Right lobe of liver (tissue), 6 donors: Measurements from ENCODE around the gene POLR2C. TPM values are rescaled to one million over a fixed set of nuclear protein-coding genes. Genes with fewer than 3 reads are reported as not detected.

Source experiments
- ATAC-seq, 4 donors: fragments of 200-7000 bp; cut with Tn5 transposase; one replicate each; pipeline ENCODE4 v1.9.1; 2020; ENCODE audit warnings: mild to moderate bottlenecking in 4 of 4, moderate library complexity in 4 of 4
- DNase-seq, 3 donors: peaks; one replicate each; pipeline ENCODE4 v3.0.0-alpha.2; 2020
- H3K27ac ChIP-seq, 3 donors: fragments of 200-600 bp; one replicate each; pipeline ENCODE4 v1.8.0; 2022
- H3K27me3 ChIP-seq, 2 donors: fragments of 200-600 bp; one replicate each; pipeline ENCODE4 v1.8.0; 2022
- H3K36me3 ChIP-seq, 4 donors: fragments of 200-600 bp; sonication (generic) in 1 of 4; one replicate each; pipeline versions ENCODE4 v1.5.1 to v1.8.0; 2017 to 2022; ENCODE audit warnings: control low read depth in 1 of 4
- H3K4me1 ChIP-seq, 4 donors: fragments of 200-600 bp; sonication (generic) in 1 of 4; one replicate each; pipeline versions ENCODE4 v1.5.1 to v1.8.0; 2017 to 2022; ENCODE audit warnings: control low read depth in 1 of 4
- H3K4me3 ChIP-seq, 3 donors: fragments of 200-600 bp; one replicate each; pipeline ENCODE4 v1.8.0; 2022
- H3K9me3 ChIP-seq, 4 donors: fragments of 200-600 bp; sonication (generic) in 1 of 4; one replicate each; pipeline versions ENCODE4 v1.5.1 to v1.8.0; 2017 to 2022; ENCODE audit warnings: control low read depth in 1 of 4
- POLR2A ChIP-seq: fragments of 450-650 bp; IDR thresholded peaks from one replicate; pipeline ENCODE4 v1.6.1; 2017; ENCODE audit warnings: antibody characterized with exemption, mild to moderate bottlenecking
- WGBS: methylation state at CpG from one replicate; pipeline ENCODE4 v1.1.6; 2018; ENCODE audit warnings: low coverage, low lambda C conversion rate; ENCODE audit not compliant: insufficient coverage; ENCODE audit errors: missing lambda C conversion rate; 5-methylcytosine and 5-hydroxymethylcytosine counted together
- intact Hi-C, 2 donors: fragments of 100-400 bp; cut with DNase I; formaldehyde crosslinking; loops; one replicate each; pipeline versions ENCODE4 v1.11.2 to v1.14.1; 2022
- total RNA-seq, 6 experiments: library from RNA; depleted of rRNA in 2 of 6; stranded (reverse); fragments of >200 nt in 2 of 6; fragmentation: NEBNext Ultra II Directional in 3 of 6; extraction: Animal tissue kit (Norgen Biotek cat#: 25700) in 3 of 6; gene quantifications; one replicate each; pipeline versions ENCODE4 v1.1.0 to v1.2.4, GENCODE V29; 2016 to 2023
- TF ChIP-seq, protein P1 (sequence below), 4 donors: fragments of 200-600 bp in 3 of 4; fragments of 450-650 bp in 1 of 4; IDR thresholded peaks; one replicate each; pipeline versions ENCODE4 v1.5.1 to v1.8.0; 2016 to 2022; ENCODE audit warnings: antibody characterized with exemption in 4 of 4, mild to moderate bottlenecking in 2 of 4
- donor health status: DM: no; HTN: yes; CAD: no.
- donor health status: DM: no; HTN: no; CAD: no.
- donor health status: DM: no; HTN: no; CAD: no.
- donor health status: DM: no; HTN: yes; CAD: no.
- donor health status: DM: no; HTN: yes; CAD: no.

POLR2C gene
- total RNA-seq, 6 experiments from 2014 or later: 27.7 to 70.2 (median 35.4) TPM

DNA sequence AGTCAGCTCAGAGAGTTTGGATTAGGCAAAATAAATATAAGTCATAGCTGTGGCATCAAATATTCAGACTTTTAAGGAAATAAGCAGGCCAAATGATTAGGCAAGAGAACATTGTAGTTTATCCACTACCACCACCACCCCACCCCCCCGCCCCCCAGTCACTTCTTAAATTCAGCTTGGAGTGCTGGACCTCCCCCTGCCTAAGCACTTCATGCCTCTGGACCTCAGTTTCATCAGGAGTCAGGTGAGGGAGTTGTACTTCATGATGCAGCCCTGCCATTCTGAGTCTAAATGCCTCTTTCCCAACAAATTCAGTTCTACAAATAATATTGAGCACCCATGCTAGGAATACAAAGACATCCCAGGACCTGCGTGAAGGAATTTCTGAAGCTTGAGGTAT lies 2.0 kb downstream of the POLR2C start:
- WGBS: 74% methylated on average over 2 of the region's 2 CpGs
- intact Hi-C loops: loop anchor here in 1 of 2 donors (10.0 kb wide), 1 partner anchor 50 kb away; no protein-coding TSS in a partner anchor
- H3K27me3 ChIP-seq: no peaks in the 10 kb centered on the region
- no peak for ATAC-seq
- peaks cover 0 to 60% (median 19%) of the 10 kb centered on the region in 4 donors for H3K36me3 ChIP-seq
- no peak overlapping the region for H3K27ac ChIP-seq
- no peak overlapping the region for H3K4me3 ChIP-seq
- TF ChIP-seq, protein P1, sequence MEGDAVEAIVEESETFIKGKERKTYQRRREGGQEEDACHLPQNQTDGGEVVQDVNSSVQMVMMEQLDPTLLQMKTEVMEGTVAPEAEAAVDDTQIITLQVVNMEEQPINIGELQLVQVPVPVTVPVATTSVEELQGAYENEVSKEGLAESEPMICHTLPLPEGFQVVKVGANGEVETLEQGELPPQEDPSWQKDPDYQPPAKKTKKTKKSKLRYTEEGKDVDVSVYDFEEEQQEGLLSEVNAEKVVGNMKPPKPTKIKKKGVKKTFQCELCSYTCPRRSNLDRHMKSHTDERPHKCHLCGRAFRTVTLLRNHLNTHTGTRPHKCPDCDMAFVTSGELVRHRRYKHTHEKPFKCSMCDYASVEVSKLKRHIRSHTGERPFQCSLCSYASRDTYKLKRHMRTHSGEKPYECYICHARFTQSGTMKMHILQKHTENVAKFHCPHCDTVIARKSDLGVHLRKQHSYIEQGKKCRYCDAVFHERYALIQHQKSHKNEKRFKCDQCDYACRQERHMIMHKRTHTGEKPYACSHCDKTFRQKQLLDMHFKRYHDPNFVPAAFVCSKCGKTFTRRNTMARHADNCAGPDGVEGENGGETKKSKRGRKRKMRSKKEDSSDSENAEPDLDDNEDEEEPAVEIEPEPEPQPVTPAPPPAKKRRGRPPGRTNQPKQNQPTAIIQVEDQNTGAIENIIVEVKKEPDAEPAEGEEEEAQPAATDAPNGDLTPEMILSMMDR (IDR thresholded peaks at IDR 0.05): no peak
- TF ChIP-seq POLR2A: no peak
- H3K4me1 ChIP-seq: peaks cover 0 to 15% (median 6%) of the 10 kb centered on the region in 4 donors
- DNase-seq: no peak
- no peaks in the 10 kb centered on the region for H3K9me3 ChIP-seq

DNA sequence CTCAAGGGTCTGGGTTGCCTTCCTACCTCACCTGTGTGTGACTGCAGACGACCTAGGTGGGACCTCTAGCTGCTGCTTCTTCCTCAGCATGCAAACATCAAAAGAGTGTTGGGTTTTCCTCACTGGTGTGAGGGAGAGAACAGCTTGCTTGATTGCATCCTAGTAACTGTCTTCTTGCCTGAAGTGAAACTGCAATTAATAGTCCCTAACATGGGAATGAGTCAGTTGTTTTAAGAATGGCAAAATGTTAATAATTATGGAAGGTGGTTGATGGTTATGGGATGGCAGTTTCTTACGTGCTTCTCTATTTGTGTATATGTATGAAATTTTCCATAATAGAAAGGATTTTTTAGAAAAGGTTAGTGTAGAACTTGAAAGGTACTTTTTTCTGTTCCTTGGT lies 5.9 kb downstream of the POLR2C start:
- H3K27ac ChIP-seq: no peak overlapping the region
- H3K9me3 ChIP-seq: no peaks in the 10 kb centered on the region
- ATAC-seq (no peak), DNase-seq (no peak)
- H3K4me1 ChIP-seq: peaks cover 0 to 48% (median 26%) of the 10 kb centered on the region in 4 donors
- WGBS: 71% methylated on average over 1 of the region's 2 CpGs
- H3K36me3 ChIP-seq: peaks cover 0 to 62% (median 32%) of the 10 kb centered on the region in 4 donors
- intact Hi-C loops: loop anchor here in 1 of 2 donors (10.0 kb wide), 1 partner anchor 46 kb away; no protein-coding TSS in a partner anchor
- no peak overlapping the region for H3K4me3 ChIP-seq
- H3K27me3 ChIP-seq: no peaks in the 10 kb centered on the region
- TF ChIP-seq, protein P1 (IDR thresholded peaks at IDR 0.05): no peak
- no peak for TF ChIP-seq POLR2A

DNA sequence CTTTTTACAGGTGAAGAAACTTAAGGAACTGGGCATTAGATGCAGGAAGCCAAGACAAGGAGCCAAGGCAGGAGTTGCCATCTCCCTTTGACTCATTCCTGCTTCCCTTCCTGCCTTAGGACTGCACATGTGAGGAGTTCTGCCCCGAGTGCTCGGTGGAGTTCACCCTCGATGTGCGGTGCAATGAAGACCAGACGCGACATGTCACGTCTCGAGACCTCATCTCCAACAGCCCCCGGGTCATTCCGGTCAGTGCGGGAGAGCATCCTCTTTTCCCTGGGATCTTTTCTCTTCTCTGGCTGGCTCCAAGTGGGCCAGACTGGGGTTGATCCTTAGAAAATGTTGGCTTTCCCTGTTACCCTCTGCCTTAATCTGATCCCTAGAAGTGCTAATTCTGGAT lies 6.6 kb downstream of the POLR2C start:
- no peak overlapping the region for H3K4me3 ChIP-seq
- peaks cover 0 to 42% (median 23%) of the 10 kb centered on the region in 4 donors for H3K4me1 ChIP-seq
- no peak overlapping the region for H3K27ac ChIP-seq
- intact Hi-C loops: loop anchor here in 1 of 2 donors (10.0 kb wide), 1 partner anchor 46 kb away; no protein-coding TSS in a partner anchor
- WGBS: 73% methylated on average over 5 of the region's 11 CpGs
- no peaks in the 10 kb centered on the region for H3K27me3 ChIP-seq
- ATAC-seq (no peak), DNase-seq (no peak)
- TF ChIP-seq, protein P1 (IDR thresholded peaks at IDR 0.05): no peak
- no peak for TF ChIP-seq POLR2A
- peaks cover 0 to 66% (median 34%) of the 10 kb centered on the region in 4 donors for H3K36me3 ChIP-seq
- no peaks in the 10 kb centered on the region for H3K9me3 ChIP-seq

DNA sequence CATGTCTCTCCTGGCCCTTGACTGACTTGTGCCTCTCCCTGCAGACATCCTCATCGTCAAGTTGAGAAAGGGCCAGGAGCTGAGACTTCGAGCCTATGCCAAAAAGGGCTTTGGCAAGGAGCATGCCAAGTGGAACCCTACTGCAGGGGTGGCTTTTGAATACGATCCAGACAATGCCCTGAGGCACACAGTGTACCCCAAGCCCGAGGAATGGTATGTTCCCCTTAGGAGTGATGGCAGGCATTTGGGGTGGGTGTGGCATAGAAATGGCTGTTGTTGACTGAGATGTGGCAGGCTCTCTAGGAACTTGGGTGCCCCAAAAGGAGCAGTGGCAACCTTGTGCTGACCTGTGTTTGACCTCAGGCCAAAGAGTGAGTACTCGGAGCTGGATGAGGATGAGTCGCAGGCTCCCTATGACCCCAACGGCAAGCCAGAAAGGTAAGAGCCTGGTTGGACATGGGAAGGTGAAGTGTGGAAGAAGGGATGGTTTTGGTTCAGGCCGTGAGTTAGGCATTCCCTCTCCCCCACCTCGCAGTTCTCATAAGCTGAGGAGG lies 7.5 kb downstream of the POLR2C start:
- no peak for DNase-seq
- peak overlapping the region in 2 of 3 donors; percentile 48 to 84 for H3K27ac ChIP-seq
- no peak for ATAC-seq
- no peaks in the 10 kb centered on the region for H3K9me3 ChIP-seq
- no peak overlapping the region for H3K4me3 ChIP-seq
- intact Hi-C loops: loop anchor here in 1 of 2 donors (10.0 kb wide), 1 partner anchor 45 kb away; no protein-coding TSS in a partner anchor
- H3K27me3 ChIP-seq: no peaks in the 10 kb centered on the region
- no peak for TF ChIP-seq POLR2A
- TF ChIP-seq, protein P1 (IDR thresholded peaks at IDR 0.05): no peak
- peaks cover 0 to 38% (median 21%) of the 10 kb centered on the region in 4 donors for H3K4me1 ChIP-seq
- H3K36me3 ChIP-seq: peaks cover 0 to 69% (median 38%) of the 10 kb centered on the region in 4 donors
- 96% methylated on average over 7 of the region's 9 CpGs for WGBS
